TTC549 (cell line): ENCODE results near the gene DDX60.

ENCODE experiments used
- FAIRE-seq: peaks from 2 replicates; lab custom pipeline; 2012; peaks lifted over from hg19 to GRCh38; lab: Jason Lieb, UNC

The DDX60 gene

GRCh38 chr4:168200685-168201084 lies 117.9 kb downstream of the DDX60 start:
- FAIRE-seq = no peak

- no peak for FAIRE-seq
Measured at GRCh38 chr4:168199260-168199957, 119.1 kb downstream of the DDX60 start.

- no peak for FAIRE-seq
Measured at GRCh38 chr4:168197926-168198325, 120.6 kb downstream of the DDX60 start.

- FAIRE-seq = no peak
Measured at GRCh38 chr4:168188754-168189153, 129.8 kb downstream of the DDX60 start.

GRCh38 chr4:168183717-168184571 lies 134.6 kb downstream of the DDX60 start:
- peak; percentile 88 for FAIRE-seq

GRCh38 chr4:168177546-168178149 lies 140.9 kb downstream of the DDX60 start:
- FAIRE-seq = no peak

GRCh38 chr4:168174308-168174707 lies 144.2 kb downstream of the DDX60 start:
- no peak for FAIRE-seq

- no peak for FAIRE-seq
Measured at GRCh38 chr4:168167714-168168284, 150.8 kb downstream of the DDX60 start.
